Transverse colon (tissue), 3 donors: ENCODE results near the gene NETO2.

Source experiments
- CTCF ChIP-seq, 5 experiments: fragments of 200-600 bp in 3 of 5; fragments of 450-650 bp in 2 of 5; sonication (generic) in 3 of 5; IDR thresholded peaks; 1 replicate in 2 of 5; 2 replicates in 3 of 5; pipeline ENCODE4 v1.5.1; 2016 to 2017; ENCODE audit warnings: antibody characterized with exemption in 5 of 5, inconsistent platforms in 3 of 5, mild to moderate bottlenecking in 2 of 5, moderate library complexity in 1 of 5
- POLR2A ChIP-seq: fragments of 450-650 bp; IDR thresholded peaks from one replicate; pipeline ENCODE4 v1.6.1; 2016; ENCODE audit warnings: antibody characterized with exemption, mild to moderate bottlenecking, moderate library complexity

DNA sequence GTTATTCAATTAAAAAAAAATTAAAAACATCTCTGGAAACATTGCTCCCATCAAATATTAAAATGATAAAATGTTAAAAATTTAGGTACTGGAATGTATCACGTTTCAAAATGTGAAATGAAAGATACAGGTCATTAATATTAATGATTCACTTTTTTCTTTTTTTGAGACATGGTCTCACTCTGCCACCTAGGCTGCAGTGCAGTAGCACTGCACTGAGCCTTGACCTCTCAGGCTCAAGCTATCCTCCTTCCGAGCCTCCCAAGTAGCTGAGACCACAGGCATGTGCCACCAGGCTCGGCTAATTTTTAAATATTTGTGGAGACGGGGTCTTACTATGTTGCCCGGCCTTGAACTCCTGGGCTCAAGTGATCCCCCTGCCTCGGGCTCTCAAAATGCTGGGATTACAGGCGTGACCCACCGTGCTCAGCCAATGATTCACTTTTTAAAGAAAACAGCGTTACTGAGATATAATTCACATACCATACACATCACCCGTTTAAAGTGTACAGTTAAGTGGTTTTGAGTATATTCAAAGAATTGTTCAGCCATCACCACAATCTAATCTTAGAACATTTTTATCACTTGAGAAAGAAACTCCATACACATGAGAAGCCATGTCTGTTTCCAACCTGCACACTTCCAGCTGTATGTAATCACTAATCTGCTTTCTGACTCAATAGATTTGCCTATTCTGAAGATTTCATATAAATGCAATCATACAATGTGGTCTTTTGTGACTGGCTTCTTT lies 19.1 kb upstream of the NETO2 start:
- TF ChIP-seq CTCF (IDR thresholded peaks at IDR 0.05), result no peak
- TF ChIP-seq POLR2A, result no peak
